Liver (tissue), 9 donors: Measurements from ENCODE around the gene RTF2. TPM values are rescaled to one million over a fixed set of nuclear protein-coding genes. Genes with fewer than 3 reads are reported as not detected.

Source experiments
- DNase-seq: peaks from one replicate; pipeline ENCODE4 v3.0.0-alpha.2; 2017; ENCODE audit warnings: low spot score
- H3K27ac ChIP-seq, 2 donors: one replicate each; pipeline ENCODE4 v1.7.0; 2013; ENCODE audit warnings: inconsistent platforms in 2 of 2, low read length in 2 of 2, control low read depth in 1 of 2, low read depth in 1 of 2, mild to moderate bottlenecking in 1 of 2
- H3K27me3 ChIP-seq, 4 donors: one replicate each; pipeline versions ENCODE4 v1.6.1 to v1.7.0; 2013; ENCODE audit warnings: low read length in 3 of 4, inconsistent platforms in 1 of 4, mild to moderate bottlenecking in 1 of 4, moderate library complexity in 1 of 4; ENCODE audit not compliant: control insufficient read depth in 4 of 4, insufficient read depth in 4 of 4
- H3K36me3 ChIP-seq, 4 donors: one replicate each; pipeline versions ENCODE4 v1.6.1 to v1.7.0; 2013; ENCODE audit warnings: low read length in 3 of 4, mild to moderate bottlenecking in 3 of 4, low read depth in 1 of 4, moderate library complexity in 1 of 4; ENCODE audit not compliant: control insufficient read depth in 4 of 4, insufficient read depth in 3 of 4
- H3K4me1 ChIP-seq, 4 donors: one replicate each; pipeline versions ENCODE4 v1.6.1 to v1.7.0; 2013; ENCODE audit warnings: low read length in 3 of 4, mild to moderate bottlenecking in 3 of 4, moderate library complexity in 1 of 4; ENCODE audit not compliant: control insufficient read depth in 4 of 4, insufficient read depth in 4 of 4
- H3K4me3 ChIP-seq, 3 donors: one replicate each; pipeline versions ENCODE4 v1.6.1 to v1.7.0; 2013; ENCODE audit warnings: low read length in 3 of 3, control low read depth in 1 of 3, low read depth in 1 of 3, mild to moderate bottlenecking in 1 of 3
- H3K9ac ChIP-seq, 2 donors: one replicate each; pipeline ENCODE4 v1.7.0; 2013; ENCODE audit warnings: low read length in 2 of 2, mild to moderate bottlenecking in 2 of 2, moderate library complexity in 2 of 2, control low read depth in 1 of 2, low read depth in 1 of 2
- H3K9me3 ChIP-seq, 4 donors: one replicate each; pipeline versions ENCODE4 v1.6.1 to v1.7.0; 2013; ENCODE audit warnings: low read length in 3 of 4; ENCODE audit not compliant: control insufficient read depth in 4 of 4
- EGR1 ChIP-seq, 2 donors: IDR thresholded peaks; 2 replicates each; pipeline ENCODE4 v1.6.1; 2016 to 2018; ENCODE audit warnings: antibody characterized with exemption in 2 of 2, low read depth in 2 of 2
- FOXA1 ChIP-seq: IDR thresholded peaks from 2 replicates; pipeline ENCODE4 v1.6.1; 2016; ENCODE audit warnings: antibody characterized with exemption
- FOXA2 ChIP-seq: IDR thresholded peaks from 2 replicates; pipeline ENCODE4 v1.6.1; 2016; ENCODE audit warnings: antibody characterized with exemption
- GABPA ChIP-seq, 2 donors: IDR thresholded peaks in 1 of 2; conservative IDR thresholded peaks in 1 of 2; 2 replicates each; pipeline ENCODE4 v1.6.1; 2016; ENCODE audit warnings: antibody characterized with exemption in 2 of 2, mild to moderate bottlenecking in 1 of 2, moderate library complexity in 1 of 2
- HNF4A ChIP-seq, 2 donors: conservative IDR thresholded peaks; 2 replicates each; pipeline ENCODE4 v1.6.1; 2016; ENCODE audit warnings: antibody characterized with exemption in 2 of 2, mild to moderate bottlenecking in 2 of 2
- HNF4G ChIP-seq: IDR thresholded peaks from 2 replicates; pipeline ENCODE4 v1.6.1; 2016; ENCODE audit warnings: antibody characterized with exemption
- JUND ChIP-seq, 2 donors: IDR thresholded peaks; 2 replicates each; pipeline ENCODE4 v1.6.1; 2016; ENCODE audit warnings: antibody characterized with exemption in 2 of 2
- NR2F2 ChIP-seq: IDR thresholded peaks from 2 replicates; pipeline ENCODE4 v1.6.1; 2016; ENCODE audit warnings: antibody characterized with exemption
- RAD21 ChIP-seq, 2 donors: IDR thresholded peaks; 2 replicates each; pipeline ENCODE4 v1.6.1; 2016; ENCODE audit warnings: antibody characterized with exemption in 2 of 2, mild to moderate bottlenecking in 2 of 2
- RXRA ChIP-seq, 2 donors: IDR thresholded peaks; 2 replicates each; pipeline ENCODE4 v1.6.1; 2017 to 2018; ENCODE audit warnings: antibody characterized with exemption in 2 of 2, mild to moderate bottlenecking in 1 of 2
- SP1 ChIP-seq: IDR thresholded peaks from 2 replicates; pipeline ENCODE4 v1.6.1; 2018; ENCODE audit warnings: antibody characterized with exemption, mild to moderate bottlenecking
- TAF1 ChIP-seq: conservative IDR thresholded peaks from 2 replicates; pipeline ENCODE4 v1.6.1; 2016; ENCODE audit warnings: antibody characterized with exemption, mild to moderate bottlenecking
- YY1 ChIP-seq: IDR thresholded peaks from 2 replicates; pipeline ENCODE4 v1.6.1; 2016; ENCODE audit warnings: antibody characterized with exemption, mild to moderate bottlenecking
- WGBS: extraction: QIAGEN DNeasy Blood & Tissue Kit; methylation state at CpG from one replicate; pipeline ENCODE4 v1.1.7; 2013; 5-methylcytosine and 5-hydroxymethylcytosine counted together
- polyA plus RNA-seq, 2 donors: library from polyadenylated mRNA; stranded (reverse) in 1 of 2; unstranded in 1 of 2; fragments of 200-250 nt in 1 of 2; fragments of >200 nt in 1 of 2; fragmentation: Nextera tagmentation in 1 of 2; extraction: Ambion mirVana in 1 of 2; gene quantifications; one replicate each; pipeline versions ENCODE4 v1.2.1 to v1.2.3, GENCODE V29; 2013 to 2015
- total RNA-seq, 2 donors: library from RNA; depleted of rRNA; stranded (reverse); fragments of >200 nt; gene quantifications; one replicate each; pipeline ENCODE4 v1.2.3, GENCODE V29; 2014
- TF ChIP-seq, protein P1 (sequence below): IDR thresholded peaks from 2 replicates; pipeline ENCODE4 v1.6.1; 2016; ENCODE audit warnings: antibody characterized with exemption
- TF ChIP-seq, protein P2 (sequence below): IDR thresholded peaks from 2 replicates; pipeline ENCODE4 v1.6.1; 2016; ENCODE audit warnings: antibody characterized with exemption, mild to moderate bottlenecking
- TF ChIP-seq, protein P3 (sequence below): IDR thresholded peaks from 2 replicates; pipeline ENCODE4 v1.6.1; 2016; ENCODE audit warnings: antibody characterized with exemption
- TF ChIP-seq, protein P4 (sequence below): IDR thresholded peaks from 2 replicates; pipeline ENCODE4 v1.6.1; 2016; ENCODE audit warnings: antibody characterized with exemption
- TF ChIP-seq, protein P5 (sequence below): fragments of 150-350 bp; IDR thresholded peaks from 2 replicates; pipeline ENCODE4 v1.5.1; 2017; ENCODE audit warnings: improper control_type of control experiment, low read depth, low read length; ENCODE audit not compliant: missing input control
- donor health status: healthy.
- donor health status: healthy.
- donor health status: healthy.
- donor health status: healthy.
- donor health status: healthy.

Gene RTF2
- total and polyA plus RNA-seq, 4 donors, result 29.0 to 46.6 (median 35.1) TPM

DNA sequence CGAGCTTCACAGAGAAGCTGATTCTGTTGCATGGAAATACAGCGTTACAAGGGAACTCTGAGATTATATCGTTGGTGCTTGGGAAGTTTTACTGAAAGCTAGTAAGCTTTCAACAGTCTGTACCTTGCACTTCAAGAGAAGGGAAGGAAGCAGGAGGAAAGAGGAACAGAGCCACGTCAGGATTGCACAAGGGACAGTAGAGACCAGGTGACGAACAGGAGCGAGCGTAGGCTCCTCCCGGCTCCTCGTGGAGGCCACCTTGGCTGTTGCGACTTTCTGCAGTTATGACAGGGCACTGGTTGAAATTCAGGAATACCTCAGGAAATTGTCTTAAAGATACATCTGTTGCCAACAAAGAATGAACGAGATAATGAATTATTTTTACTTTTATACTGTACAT lies 18.8 kb downstream of the RTF2 start:
- WGBS, result 82% methylated on average over 11 of the region's 11 CpGs
- Histone ChIP-seq H3K9me3 (no peaks in the 10 kb centered on the region), H3K36me3 (peaks cover 12 to 58% (median 38%) of the 10 kb centered on the region in 4 donors), H3K4me3 (no peak overlapping the region), H3K27me3 (no peaks in the 10 kb centered on the region), H3K9ac (no peak overlapping the region), H3K4me1 (no peaks in the 10 kb centered on the region), H3K27ac (peak overlapping the region; percentile 4 to 13)
- TF ChIP-seq, protein P1, sequence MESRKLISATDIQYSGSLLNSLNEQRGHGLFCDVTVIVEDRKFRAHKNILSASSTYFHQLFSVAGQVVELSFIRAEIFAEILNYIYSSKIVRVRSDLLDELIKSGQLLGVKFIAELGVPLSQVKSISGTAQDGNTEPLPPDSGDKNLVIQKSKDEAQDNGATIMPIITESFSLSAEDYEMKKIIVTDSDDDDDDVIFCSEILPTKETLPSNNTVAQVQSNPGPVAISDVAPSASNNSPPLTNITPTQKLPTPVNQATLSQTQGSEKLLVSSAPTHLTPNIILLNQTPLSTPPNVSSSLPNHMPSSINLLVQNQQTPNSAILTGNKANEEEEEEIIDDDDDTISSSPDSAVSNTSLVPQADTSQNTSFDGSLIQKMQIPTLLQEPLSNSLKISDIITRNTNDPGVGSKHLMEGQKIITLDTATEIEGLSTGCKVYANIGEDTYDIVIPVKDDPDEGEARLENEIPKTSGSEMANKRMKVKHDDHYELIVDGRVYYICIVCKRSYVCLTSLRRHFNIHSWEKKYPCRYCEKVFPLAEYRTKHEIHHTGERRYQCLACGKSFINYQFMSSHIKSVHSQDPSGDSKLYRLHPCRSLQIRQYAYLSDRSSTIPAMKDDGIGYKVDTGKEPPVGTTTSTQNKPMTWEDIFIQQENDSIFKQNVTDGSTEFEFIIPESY, result no peak
- TF ChIP-seq SP1 (no peak), TAF1 (no peak), YY1 (no peak), EGR1 (IDR thresholded peaks at IDR 0.05; ENCODE audit: low read depth in 2 of 2) (no peak), HNF4A (conservative IDR thresholded peaks at IDR 0.05) (no peak), RAD21 (IDR thresholded peaks at IDR 0.05) (no peak), JUND (IDR thresholded peaks at IDR 0.05) (no peak), FOXA1 (no peak), FOXA2 (no peak), HNF4G (no peak), GABPA (IDR thresholded peaks at IDR 0.05 in 1 of 2, conservative IDR thresholded peaks at IDR 0.05 in 1 of 2) (no peak), RXRA (IDR thresholded peaks at IDR 0.05) (no peak), NR2F2 (no peak)
- TF ChIP-seq, protein P2, sequence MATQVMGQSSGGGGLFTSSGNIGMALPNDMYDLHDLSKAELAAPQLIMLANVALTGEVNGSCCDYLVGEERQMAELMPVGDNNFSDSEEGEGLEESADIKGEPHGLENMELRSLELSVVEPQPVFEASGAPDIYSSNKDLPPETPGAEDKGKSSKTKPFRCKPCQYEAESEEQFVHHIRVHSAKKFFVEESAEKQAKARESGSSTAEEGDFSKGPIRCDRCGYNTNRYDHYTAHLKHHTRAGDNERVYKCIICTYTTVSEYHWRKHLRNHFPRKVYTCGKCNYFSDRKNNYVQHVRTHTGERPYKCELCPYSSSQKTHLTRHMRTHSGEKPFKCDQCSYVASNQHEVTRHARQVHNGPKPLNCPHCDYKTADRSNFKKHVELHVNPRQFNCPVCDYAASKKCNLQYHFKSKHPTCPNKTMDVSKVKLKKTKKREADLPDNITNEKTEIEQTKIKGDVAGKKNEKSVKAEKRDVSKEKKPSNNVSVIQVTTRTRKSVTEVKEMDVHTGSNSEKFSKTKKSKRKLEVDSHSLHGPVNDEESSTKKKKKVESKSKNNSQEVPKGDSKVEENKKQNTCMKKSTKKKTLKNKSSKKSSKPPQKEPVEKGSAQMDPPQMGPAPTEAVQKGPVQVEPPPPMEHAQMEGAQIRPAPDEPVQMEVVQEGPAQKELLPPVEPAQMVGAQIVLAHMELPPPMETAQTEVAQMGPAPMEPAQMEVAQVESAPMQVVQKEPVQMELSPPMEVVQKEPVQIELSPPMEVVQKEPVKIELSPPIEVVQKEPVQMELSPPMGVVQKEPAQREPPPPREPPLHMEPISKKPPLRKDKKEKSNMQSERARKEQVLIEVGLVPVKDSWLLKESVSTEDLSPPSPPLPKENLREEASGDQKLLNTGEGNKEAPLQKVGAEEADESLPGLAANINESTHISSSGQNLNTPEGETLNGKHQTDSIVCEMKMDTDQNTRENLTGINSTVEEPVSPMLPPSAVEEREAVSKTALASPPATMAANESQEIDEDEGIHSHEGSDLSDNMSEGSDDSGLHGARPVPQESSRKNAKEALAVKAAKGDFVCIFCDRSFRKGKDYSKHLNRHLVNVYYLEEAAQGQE, result no peak
- TF ChIP-seq, protein P3, sequence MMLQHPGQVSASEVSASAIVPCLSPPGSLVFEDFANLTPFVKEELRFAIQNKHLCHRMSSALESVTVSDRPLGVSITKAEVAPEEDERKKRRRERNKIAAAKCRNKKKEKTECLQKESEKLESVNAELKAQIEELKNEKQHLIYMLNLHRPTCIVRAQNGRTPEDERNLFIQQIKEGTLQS, result no peak
- TF ChIP-seq, protein P4, sequence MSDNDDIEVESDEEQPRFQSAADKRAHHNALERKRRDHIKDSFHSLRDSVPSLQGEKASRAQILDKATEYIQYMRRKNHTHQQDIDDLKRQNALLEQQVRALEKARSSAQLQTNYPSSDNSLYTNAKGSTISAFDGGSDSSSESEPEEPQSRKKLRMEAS, result no peak
- TF ChIP-seq, protein P5, sequence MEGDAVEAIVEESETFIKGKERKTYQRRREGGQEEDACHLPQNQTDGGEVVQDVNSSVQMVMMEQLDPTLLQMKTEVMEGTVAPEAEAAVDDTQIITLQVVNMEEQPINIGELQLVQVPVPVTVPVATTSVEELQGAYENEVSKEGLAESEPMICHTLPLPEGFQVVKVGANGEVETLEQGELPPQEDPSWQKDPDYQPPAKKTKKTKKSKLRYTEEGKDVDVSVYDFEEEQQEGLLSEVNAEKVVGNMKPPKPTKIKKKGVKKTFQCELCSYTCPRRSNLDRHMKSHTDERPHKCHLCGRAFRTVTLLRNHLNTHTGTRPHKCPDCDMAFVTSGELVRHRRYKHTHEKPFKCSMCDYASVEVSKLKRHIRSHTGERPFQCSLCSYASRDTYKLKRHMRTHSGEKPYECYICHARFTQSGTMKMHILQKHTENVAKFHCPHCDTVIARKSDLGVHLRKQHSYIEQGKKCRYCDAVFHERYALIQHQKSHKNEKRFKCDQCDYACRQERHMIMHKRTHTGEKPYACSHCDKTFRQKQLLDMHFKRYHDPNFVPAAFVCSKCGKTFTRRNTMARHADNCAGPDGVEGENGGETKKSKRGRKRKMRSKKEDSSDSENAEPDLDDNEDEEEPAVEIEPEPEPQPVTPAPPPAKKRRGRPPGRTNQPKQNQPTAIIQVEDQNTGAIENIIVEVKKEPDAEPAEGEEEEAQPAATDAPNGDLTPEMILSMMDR, result no peak
- no peak for DNase-seq
